C4-2B (cell line): ENCODE data around the gene RTN4.

ENCODE experiments used
- CTCF ChIP-seq: fragments of 450-650 bp; conservative IDR thresholded peaks from 2 replicates; pipeline ENCODE4 v1.5.1; 2017; ENCODE audit warnings: mild to moderate bottlenecking
- ZFX ChIP-seq: fragments of 450-650 bp; IDR thresholded peaks from 2 replicates; pipeline ENCODE4 v1.6.1; 2017

GRCh38 chr2:55019526-55020258 is 30.6 kb downstream of the RTN4 start:
- TF ChIP-seq CTCF (no peak), ZFX (no peak)
